ENCODE results near the gene MYO9B. TPM values are rescaled to one million over a fixed set of nuclear protein-coding genes. Genes with fewer than 3 reads are reported as not detected.

Gene MYO9B
- total and polyA plus RNA-seq, 2 of the 13 experiments (the other 11 are each of a cell fraction or from before 2014, with no cell fraction given), result 18.0 to 18.3 TPM

DNA sequence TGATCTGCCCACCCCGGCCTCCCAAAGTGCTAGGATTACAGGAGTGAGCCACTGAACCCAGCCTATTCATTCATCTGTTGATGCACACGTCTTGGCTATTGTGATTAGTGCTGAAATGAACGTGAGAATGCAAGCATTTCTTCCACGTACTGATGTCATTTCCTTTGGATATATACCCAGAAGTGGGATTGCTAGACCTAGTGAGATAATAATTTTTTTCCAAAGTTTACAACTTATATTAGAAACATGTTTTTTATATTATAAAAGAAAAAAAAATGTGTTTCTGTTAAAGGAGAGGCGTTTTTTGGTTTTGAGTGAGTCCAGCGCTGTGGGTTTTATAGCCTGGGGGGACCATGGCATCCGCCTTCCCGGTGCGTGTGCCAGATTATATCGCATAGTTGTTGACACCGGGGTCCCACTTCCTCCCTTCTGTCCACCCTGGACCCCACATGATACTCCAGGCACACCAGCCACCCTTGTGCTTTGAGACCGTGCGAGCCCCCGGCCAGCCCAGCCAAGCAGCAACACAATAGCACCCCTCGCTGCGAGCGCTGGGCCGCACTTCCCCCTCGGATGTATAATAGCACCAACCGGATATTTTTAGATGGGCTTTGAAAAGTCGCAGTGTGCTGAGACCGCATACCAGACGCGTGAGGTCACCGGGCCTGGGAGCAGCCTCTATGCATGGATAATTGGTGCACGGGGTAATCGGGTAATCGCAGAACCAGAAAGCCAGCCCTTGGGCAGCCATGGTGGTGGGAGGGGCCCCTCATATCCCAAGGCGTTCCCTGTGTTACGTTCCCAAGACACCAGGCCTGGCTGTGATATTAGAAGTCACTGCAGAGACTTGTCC is 59.6 kb downstream of the MYO9B start (continued):
- TF ChIP-seq, protein P1, sequence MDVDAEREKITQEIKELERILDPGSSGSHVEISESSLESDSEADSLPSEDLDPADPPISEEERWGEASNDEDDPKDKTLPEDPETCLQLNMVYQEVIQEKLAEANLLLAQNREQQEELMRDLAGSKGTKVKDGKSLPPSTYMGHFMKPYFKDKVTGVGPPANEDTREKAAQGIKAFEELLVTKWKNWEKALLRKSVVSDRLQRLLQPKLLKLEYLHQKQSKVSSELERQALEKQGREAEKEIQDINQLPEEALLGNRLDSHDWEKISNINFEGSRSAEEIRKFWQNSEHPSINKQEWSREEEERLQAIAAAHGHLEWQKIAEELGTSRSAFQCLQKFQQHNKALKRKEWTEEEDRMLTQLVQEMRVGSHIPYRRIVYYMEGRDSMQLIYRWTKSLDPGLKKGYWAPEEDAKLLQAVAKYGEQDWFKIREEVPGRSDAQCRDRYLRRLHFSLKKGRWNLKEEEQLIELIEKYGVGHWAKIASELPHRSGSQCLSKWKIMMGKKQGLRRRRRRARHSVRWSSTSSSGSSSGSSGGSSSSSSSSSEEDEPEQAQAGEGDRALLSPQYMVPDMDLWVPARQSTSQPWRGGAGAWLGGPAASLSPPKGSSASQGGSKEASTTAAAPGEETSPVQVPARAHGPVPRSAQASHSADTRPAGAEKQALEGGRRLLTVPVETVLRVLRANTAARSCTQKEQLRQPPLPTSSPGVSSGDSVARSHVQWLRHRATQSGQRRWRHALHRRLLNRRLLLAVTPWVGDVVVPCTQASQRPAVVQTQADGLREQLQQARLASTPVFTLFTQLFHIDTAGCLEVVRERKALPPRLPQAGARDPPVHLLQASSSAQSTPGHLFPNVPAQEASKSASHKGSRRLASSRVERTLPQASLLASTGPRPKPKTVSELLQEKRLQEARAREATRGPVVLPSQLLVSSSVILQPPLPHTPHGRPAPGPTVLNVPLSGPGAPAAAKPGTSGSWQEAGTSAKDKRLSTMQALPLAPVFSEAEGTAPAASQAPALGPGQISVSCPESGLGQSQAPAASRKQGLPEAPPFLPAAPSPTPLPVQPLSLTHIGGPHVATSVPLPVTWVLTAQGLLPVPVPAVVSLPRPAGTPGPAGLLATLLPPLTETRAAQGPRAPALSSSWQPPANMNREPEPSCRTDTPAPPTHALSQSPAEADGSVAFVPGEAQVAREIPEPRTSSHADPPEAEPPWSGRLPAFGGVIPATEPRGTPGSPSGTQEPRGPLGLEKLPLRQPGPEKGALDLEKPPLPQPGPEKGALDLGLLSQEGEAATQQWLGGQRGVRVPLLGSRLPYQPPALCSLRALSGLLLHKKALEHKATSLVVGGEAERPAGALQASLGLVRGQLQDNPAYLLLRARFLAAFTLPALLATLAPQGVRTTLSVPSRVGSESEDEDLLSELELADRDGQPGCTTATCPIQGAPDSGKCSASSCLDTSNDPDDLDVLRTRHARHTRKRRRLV (CRISPR knock-in tag; IDR thresholded peaks at IDR 0.05), result peak; percentile 48; the same call in 1 of the 2 replicates
- TF ChIP-seq CEBPG (CRISPR knock-in tag; IDR thresholded peaks at IDR 0.05) (peak; percentile 14; the same call in 1 of the 2 replicates), BCL6 (CRISPR knock-in tag; IDR thresholded peaks at IDR 0.05) (peak; percentile 71), JUNB (CRISPR knock-in tag; IDR thresholded peaks at IDR 0.05; ENCODE audit: borderline replicate concordance) (peak; percentile 32; the same call in 1 of the 2 replicates), ZFP41 (CRISPR knock-in tag; IDR thresholded peaks at IDR 0.05; ENCODE audit: borderline replicate concordance) (no peak), ZFX (CRISPR knock-in tag; IDR thresholded peaks at IDR 0.05; ENCODE audit: low read depth) (peak; percentile 37; the same call in 1 of the 2 replicates), RCOR2 (CRISPR knock-in tag; IDR thresholded peaks at IDR 0.05) (0 out of 2 replicates have a peak, but pooled peaks have one; percentile 31), XBP1 (CRISPR knock-in tag; IDR thresholded peaks at IDR 0.05) (no peak), KLF6 (CRISPR knock-in tag; IDR thresholded peaks at IDR 0.05) (no peak), LCORL (IDR thresholded peaks at IDR 0.05) (no peak), LCORL (CRISPR knock-in tag; IDR thresholded peaks at IDR 0.05) (peak; percentile 91), ZNF121 (CRISPR knock-in tag; IDR thresholded peaks at IDR 0.05) (no peak)
- TF ChIP-seq, protein P2, sequence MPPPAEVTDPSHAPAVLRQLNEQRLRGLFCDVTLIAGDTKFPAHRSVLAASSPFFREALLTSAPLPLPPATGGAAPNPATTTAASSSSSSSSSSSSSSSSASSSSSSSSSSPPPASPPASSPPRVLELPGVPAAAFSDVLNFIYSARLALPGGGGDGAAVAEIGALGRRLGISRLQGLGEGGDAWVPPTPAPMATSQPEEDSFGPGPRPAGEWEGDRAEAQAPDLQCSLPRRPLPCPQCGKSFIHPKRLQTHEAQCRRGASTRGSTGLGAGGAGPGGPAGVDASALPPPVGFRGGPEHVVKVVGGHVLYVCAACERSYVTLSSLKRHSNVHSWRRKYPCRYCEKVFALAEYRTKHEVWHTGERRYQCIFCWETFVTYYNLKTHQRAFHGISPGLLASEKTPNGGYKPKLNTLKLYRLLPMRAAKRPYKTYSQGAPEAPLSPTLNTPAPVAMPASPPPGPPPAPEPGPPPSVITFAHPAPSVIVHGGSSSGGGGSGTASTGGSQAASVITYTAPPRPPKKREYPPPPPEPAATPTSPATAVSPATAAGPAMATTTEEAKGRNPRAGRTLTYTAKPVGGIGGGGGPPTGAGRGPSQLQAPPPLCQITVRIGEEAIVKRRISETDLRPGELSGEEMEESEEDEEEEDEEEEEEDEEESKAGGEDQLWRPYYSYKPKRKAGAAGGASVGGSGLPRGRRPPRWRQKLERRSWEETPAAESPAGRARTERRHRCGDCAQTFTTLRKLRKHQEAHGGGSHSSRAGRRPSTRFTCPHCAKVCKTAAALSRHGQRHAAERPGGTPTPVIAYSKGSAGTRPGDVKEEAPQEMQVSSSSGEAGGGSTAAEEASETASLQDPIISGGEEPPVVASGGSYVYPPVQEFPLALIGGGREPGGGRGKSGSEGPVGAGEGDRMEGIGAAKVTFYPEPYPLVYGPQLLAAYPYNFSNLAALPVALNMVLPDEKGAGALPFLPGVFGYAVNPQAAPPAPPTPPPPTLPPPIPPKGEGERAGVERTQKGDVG (CRISPR knock-in tag; IDR thresholded peaks at IDR 0.05; ENCODE audit: borderline replicate concordance), result 0 out of 2 replicates have a peak, but pooled peaks have one; percentile 40
- TF ChIP-seq, protein P3, sequence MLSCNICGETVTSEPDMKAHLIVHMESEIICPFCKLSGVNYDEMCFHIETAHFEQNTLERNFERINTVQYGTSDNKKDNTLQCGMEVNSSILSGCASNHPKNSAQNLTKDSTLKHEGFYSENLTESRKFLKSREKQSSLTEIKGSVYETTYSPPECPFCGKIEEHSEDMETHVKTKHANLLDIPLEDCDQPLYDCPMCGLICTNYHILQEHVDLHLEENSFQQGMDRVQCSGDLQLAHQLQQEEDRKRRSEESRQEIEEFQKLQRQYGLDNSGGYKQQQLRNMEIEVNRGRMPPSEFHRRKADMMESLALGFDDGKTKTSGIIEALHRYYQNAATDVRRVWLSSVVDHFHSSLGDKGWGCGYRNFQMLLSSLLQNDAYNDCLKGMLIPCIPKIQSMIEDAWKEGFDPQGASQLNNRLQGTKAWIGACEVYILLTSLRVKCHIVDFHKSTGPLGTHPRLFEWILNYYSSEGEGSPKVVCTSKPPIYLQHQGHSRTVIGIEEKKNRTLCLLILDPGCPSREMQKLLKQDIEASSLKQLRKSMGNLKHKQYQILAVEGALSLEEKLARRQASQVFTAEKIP (CRISPR knock-in tag; IDR thresholded peaks at IDR 0.05; ENCODE audit: borderline replicate concordance), result no peak
- TF ChIP-seq, protein P4, sequence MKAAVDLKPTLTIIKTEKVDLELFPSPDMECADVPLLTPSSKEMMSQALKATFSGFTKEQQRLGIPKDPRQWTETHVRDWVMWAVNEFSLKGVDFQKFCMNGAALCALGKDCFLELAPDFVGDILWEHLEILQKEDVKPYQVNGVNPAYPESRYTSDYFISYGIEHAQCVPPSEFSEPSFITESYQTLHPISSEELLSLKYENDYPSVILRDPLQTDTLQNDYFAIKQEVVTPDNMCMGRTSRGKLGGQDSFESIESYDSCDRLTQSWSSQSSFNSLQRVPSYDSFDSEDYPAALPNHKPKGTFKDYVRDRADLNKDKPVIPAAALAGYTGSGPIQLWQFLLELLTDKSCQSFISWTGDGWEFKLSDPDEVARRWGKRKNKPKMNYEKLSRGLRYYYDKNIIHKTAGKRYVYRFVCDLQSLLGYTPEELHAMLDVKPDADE (CRISPR knock-in tag; IDR thresholded peaks at IDR 0.05), result no peak
- TF ChIP-seq, protein P5, sequence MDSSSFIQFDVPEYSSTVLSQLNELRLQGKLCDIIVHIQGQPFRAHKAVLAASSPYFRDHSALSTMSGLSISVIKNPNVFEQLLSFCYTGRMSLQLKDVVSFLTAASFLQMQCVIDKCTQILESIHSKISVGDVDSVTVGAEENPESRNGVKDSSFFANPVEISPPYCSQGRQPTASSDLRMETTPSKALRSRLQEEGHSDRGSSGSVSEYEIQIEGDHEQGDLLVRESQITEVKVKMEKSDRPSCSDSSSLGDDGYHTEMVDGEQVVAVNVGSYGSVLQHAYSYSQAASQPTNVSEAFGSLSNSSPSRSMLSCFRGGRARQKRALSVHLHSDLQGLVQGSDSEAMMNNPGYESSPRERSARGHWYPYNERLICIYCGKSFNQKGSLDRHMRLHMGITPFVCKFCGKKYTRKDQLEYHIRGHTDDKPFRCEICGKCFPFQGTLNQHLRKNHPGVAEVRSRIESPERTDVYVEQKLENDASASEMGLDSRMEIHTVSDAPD (CRISPR knock-in tag; IDR thresholded peaks at IDR 0.05), result no peak
